GM18505 (cell line): ENCODE measurements around the gene ATP5PO.

Experiments used
- ATAC-seq: cut with Tn5 transposase; IDR thresholded peaks from one replicate; pipeline ENCODE4 v1.9.1; 2021; ENCODE audit not compliant: unreplicated experiment
- POLR2A ChIP-seq: IDR thresholded peaks from 4 replicates; pipeline ENCODE4 v1.6.1; 2011; ENCODE audit warnings: borderline replicate concordance; ENCODE audit not compliant: insufficient read depth, insufficient read length; ENCODE audit errors: extremely low read depth

ATP5PO gene, protein sequence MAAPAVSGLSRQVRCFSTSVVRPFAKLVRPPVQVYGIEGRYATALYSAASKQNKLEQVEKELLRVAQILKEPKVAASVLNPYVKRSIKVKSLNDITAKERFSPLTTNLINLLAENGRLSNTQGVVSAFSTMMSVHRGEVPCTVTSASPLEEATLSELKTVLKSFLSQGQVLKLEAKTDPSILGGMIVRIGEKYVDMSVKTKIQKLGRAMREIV

DNA sequence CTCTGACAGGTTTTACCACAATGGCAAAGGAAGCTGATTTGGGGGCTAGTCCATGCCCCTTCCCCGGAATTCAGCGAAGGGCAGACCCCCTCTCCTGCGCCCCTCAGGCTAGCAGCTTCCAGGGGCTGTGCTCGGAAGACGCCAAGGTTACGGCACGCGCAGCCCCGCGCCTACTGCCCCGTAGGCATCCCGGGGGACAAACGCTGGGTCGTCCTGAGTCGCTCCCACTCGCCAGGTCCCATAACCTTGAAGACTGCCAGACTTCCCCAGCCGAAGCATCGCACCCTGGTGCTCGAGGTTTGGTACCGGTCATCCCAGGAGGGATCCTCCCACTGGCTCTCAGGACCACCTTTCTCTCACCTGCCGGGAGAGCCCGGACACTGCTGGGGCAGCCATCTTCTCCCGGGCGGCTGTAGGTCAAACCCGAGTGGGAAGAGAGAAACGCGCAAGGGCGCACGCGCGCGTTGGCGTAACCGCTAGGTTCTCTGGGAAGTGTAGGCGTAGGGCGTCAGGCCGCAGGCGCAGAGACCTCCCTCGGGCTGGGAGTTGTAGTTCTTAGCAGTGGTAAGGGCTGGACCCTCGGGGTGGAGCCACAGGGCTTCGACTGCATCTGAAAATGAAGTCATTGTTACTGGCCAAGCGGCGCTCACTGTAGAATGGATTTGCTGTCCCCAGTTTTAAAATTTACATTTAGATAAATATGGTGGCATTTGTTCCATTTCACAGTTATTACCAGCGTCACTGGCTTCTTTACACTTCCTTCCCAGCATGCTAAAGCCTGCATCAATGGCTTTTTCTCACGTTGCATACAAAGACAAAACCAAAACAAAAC is at the start of gene ATP5PO:
TSS of gene ATP5PO (minus strand) at position 437 of the 832 bp plus-strand sequence. CDS start at position 396, 41 bp downstream.
- ATAC-seq, result peak; percentile 98
- TF ChIP-seq POLR2A, result peak; percentile 98

DNA sequence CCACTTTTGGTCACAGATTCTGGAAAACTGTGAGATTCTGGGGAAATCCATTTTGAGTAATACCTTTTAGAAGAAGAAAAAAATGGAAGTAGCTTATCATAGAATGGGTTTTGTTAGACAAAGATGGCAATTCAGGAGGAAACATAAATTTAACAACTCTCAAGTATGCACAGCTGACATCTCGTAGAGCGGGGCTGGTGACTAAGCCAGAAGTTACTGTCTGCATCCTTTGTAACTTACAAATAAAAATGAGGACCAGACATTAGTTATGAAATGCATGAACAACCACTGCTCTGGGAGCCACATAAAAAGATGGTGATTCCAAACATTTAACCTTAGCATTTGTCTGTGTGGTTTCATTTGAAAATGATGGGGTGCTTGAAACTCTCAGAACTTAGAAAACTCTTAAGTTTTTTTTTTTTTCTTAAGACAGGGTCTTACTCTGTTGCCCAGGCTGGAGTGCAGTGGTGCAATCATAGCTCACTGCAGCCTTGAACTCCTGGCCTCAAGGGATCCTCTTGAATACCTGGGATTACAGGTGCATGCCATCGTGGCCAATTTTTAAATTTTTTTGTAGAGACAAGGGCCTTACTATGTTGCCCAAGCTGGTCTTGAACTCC is 49.2 kb upstream of the ATP5PO start:
- no peak for TF ChIP-seq POLR2A
- no peak for ATAC-seq

DNA sequence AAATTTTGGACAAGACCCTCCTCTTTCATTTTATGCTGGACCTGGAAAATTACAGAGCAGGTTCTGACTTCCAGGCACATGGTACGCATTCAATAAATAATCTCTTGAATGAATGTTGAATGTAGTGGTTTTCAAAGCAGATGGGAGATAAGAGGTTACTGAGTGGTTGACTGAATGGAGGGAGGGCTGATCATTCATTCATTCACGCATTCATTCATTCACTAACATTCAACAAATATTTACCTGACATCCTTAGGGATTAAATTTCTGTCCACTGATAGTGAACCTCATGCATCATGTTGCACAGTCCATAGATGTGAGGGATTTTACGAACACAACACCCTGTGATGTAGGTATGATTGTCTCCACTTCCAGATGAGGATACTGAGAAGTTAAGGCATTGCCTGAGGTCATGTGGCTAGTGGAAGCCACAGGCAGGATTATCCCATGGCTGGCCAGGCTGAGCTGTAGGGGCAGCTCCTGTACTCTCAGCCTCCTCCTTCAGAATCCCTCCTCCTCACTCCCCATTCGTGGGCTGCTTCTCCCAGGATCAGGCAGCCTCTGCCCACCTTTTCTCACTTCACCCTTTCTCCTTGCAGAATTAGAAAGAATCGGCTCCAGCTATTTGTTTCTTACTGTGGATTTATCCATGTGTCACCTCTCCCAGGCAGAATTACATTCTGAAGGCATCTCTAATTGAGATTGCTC is 48.4 kb upstream of the ATP5PO start:
- ATAC-seq, result no peak
- TF ChIP-seq POLR2A, result no peak

DNA sequence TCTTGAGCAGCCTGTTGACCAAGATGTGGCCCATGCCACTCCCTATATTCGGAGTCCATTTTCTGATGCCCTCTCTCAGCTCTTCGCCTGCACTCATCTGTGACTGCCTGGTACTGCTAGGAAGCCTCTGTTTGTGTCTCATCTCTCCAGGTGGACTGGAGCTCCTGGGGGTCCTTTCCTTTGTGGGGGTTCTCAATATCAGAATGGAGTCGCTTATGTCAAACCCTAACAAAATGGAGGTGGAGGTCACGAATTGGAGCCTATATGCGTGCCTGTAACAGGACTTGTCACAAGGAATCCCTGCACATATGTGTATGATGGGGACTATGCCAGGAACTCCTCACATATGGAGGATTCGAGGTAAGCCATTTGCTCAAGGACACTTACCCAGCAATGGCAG is 46.7 kb upstream of the ATP5PO start:
- TF ChIP-seq POLR2A, result no peak
- ATAC-seq, result no peak

DNA sequence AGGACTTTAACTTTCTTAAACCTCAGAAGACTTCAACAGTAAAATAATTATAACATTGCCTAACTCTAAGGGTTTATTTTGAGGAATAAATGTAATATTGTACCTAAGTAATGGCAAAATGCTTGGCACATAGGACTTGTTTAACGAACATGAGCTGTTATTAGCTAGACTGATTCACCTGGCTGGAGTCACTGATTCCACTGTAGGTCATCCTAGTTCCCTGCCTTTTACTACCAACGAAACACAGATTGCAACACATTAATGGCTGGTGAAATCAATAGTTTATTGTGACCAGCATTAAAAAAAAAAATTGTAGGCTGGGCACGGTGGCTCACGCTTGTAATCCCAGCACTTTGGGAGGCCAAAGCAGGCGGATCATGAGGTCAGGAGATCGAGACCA is 45.5 kb upstream of the ATP5PO start:
- TF ChIP-seq POLR2A, result no peak
- ATAC-seq, result no peak

DNA sequence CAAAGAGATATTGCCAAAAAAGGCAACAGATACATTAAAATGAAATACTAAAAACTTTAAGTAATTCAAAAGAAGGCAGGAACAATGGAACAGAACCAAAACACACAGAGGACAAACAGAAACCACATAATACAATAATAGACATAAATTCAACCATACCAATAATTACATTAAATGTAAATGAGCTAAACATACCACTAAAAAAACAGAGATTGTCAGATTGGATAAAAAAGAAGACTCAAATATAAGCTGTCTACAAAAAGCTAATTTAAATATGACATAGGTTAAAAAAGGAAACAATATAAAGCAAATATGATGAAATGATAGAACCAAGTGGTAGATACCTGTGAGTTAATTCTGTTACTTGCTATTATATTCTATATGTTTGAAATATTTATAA is 44.1 kb upstream of the ATP5PO start:
- no peak for TF ChIP-seq POLR2A
- ATAC-seq, result no peak

DNA sequence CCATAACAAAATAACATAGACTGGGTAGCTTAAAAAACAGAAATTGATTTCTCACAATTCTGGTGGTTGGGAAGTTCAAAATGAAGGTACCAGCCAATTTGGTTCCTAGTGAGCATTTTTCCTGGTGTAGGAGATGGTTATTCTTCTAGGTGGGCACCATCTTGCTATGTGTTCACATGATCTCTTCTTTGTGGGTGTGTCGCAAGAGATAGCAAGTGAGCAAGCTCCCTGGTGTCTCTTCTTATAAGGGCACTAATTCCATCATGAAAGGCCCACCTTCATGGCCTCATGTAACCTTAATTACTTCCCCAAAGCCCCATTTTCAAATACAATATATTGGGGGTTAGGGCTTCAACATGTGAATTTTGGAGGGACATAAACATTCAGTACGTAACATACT is 38.8 kb upstream of the ATP5PO start:
- ATAC-seq, result no peak
- no peak for TF ChIP-seq POLR2A

DNA sequence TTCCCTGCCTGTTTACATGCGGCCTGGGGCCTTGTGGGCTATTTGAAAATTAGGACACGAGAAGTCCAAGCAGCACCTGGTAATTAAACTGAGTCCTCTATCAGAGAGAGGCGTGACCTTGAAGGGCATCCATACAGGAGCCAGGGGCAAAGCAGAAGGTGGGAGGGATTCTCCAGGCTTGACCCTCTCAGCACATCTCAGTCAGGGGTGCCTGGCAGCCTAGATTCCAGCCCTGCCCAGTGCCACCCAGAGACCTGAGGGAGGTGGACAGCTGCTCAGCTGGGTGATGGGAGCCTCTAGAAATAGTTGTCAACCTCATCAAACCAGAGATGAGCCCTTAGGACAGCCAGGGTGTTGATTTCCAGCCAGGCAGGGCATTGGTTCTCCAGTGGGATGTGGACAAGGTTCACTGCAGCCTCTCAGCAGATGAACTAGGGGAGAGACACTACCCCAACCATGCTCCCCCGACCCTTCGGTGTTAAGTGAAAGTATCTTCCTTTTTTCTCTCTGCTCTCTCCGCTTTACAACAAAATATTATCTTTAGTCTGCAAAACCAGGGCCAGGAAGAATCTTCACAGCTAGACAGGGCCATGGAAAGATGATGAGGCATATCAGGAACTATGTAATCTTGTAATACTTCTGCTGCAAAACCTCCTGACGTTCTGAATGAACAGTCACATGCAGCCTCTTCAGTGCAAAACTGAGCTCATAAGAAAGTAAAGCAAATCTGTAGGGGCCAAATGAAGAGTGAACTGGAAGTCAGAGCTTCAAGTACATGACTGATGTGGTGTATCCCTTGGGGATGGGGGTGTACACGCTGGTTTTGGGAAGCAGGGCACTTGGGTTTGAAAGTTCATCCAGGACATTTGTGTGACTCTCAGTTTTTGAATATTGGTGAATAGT is 35.9 kb upstream of the ATP5PO start:
- TF ChIP-seq POLR2A, result no peak
- no peak for ATAC-seq

DNA sequence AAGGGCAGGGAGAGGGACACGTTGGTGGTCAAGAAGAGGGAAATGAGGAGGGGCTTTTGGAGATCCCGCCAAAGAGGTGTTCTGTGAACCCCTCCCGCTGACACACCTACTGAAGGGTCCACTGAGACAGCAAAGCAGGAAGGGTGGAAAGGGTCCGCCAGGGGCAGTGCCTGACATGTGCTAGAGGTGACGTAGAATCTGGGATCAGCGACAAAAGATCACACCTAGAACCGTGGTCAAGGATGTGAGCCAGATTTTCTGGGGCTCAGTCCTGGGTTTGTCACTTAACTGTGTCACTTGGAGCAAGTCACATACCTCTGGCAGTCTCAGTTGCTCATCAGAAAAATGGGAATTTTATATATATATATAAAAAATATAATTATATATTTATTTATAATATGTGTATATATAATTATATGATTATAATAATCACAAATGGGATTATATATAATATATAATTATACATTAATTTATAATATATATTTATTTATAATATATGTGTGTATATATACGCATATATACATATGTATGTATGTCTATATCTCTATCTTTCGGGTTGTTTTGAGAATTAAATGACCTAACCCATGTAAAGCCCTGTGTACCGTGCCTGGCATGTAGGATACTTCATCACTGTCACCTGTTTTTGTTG is 35.0 kb upstream of the ATP5PO start:
- no peak for ATAC-seq
- no peak for TF ChIP-seq POLR2A

DNA sequence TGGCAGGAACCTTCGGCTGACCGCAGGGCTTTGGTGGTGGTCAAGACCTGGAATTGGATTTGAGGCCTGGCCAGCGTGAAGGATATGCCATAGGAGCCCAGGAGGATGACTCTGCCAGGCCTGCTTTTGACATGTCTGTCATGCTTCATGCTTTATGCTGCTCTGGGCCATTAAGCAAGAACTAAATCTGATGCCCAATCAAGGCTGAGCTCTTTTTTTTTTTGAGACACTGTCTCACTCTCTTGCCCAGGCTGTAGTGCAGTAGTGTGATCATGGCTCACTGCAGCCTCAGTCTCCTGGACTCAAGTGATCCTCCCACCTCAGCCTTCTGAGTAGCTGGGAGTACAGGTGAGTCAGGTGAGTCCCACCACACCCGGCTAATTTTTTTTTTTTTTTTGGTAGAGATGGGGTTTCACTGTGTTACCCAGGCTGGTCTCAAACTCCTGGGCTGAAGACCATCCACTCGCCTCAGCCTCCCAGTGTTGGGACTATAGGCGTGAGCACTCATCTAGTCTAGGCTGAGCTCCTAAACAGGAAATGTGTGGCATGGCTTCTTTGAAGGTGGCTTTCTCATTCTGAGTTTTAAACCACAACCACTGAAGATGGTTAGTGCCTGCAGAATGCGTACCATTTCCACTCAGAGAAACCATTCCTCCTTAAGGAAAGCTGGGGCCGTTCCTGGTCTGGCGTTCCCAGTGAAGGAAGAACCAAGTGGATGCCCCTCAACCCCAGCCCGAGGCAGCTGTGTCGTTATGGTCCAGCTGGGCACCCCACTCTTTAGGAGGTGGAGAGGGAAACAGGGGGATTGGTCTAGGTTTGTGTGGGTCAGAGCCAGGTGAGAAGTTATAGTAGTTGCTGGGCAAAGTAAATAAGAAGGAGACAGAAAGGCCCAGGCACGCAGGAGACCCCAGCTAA is 34.2 kb upstream of the ATP5PO start:
- TF ChIP-seq POLR2A, result no peak
- no peak for ATAC-seq

DNA sequence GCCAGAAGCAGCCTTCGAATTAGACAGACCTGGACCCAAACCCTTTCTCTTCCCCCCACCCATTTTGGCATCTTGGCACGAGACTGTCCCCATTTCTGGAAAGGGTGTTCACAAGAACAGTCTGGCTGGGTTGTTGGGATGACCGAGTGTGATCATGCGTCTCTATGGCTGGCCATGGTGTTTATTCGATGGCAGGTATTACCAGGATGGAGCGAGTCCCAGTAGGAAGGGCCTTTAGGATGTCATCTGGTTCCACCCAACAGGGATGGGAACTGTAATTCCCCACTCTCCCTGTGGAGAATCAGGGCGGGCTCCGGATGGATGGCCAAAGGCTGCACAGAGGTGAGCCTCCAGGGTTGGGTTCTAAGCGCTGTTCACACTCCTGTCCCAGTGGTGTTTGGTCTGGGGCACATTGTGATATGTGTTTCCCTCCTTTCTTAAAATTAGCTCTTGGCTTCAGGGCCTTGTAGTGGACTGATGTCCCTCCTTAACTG is 33.4 kb upstream of the ATP5PO start:
- no peak for ATAC-seq
- no peak for TF ChIP-seq POLR2A

DNA sequence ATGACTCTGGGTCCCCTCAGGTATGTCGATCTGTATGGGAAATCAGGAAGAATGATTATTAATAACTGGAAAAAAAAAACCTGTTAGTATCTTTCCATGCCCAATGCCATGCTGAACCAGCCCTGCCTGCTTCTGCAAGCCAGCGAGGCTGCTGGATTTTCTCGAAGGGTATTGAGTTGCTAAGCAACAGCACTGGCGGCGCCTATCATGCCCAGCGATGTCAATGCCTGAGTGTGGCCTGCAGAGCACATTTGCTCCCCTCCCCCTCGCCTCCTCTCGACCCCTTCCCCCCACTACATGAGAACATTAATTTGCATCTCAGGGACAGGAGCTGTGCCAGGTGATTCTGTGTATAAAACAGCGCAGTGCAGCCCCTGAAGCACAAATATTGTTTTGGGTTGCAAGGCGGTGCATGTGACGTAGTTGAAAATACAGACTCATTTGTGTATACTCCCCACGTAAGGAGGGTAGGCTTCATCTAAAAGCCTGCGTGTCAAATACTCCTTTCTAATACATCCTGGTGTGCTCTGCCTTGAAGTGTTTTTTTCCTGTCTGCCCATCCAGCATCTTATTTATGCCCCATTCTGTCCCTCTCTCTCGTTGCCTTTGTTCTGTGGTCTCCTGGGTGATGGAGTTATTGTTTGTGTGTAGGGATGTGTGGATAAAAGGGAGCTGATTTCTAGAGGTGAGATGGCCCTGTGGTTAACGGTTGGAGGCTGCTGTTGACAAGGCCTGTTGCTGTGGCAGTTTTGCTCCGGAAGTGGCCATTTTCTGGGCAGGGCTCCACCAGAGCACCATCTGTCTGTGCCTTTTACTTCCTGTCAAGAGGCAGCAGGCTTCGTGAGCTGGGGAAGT is 32.7 kb upstream of the ATP5PO start:
- TF ChIP-seq POLR2A, result peak; percentile 65
- ATAC-seq, result peak; percentile 36
